Activated CD4-positive, CD25-positive, alpha-beta regulatory T cell treated with anti-CD3 and anti-CD28 coated beads, Interleukin-2, amount 50 U/mL, for 16 hours (primary cell): Measurements from ENCODE around the gene SLC26A9.

Experiments
- DNase-seq: peaks from one replicate; pipeline ENCODE4 v3.0.0-alpha.2; 2020; ENCODE audit warnings: low read depth, low spot score

Gene SLC26A9

GRCh38 chr1:205943245-205943644 lies at the start of gene SLC26A9:
Gene SLC26A9, minus strand, starts transcription at chr1:205943456. Its CDS starts 7,636 bp downstream, at chr1:205935820.
- DNase-seq: no peak

GRCh38 chr1:205992218-205992882 lies 49.1 kb upstream of the SLC26A9 start:
- no peak for DNase-seq

DNA sequence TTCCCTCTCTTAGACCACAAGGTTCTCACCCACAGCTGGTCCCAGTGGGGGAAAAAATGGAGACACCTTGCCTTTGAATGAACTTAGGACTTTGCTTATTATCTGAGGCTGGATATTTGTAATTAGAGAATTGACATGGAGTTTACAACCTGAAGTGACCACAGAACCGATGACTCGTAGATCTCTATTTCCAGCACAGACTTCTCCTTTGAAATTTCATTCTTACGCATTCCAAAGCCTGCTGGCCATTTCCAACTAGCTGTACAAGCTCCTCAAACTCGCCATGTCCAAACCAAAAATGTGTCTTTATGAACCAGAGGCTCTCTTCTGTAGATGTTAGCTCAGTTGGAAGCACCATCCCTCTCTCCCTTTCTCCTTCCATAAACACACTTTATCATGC lies 48.0 kb upstream of the SLC26A9 start:
- no peak for DNase-seq

DNA sequence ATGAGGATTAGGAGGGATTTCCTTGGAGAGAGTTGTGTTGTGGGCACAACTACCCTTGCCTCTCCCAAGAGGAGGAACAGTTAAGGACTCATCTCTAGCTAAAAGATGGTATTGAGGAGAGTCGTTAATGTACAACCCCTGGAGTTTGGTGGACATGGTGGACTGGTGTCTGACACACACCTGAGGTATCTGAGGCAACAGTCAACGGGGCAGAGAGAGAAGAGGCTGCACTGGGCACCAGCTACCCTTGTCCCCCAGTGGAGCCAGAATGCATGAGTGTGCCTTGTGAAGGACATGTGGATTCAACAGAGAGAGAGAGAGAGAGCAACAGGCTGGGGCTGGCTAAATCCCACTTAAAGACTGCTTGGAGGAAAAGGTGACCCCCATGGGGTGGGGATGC lies 47.0 kb upstream of the SLC26A9 start:
- DNase-seq: no peak

- no peak for DNase-seq
Observed at GRCh38 chr1:205989786-205990185, 46.5 kb upstream of the SLC26A9 start.

GRCh38 chr1:205988585-205988995 lies 45.3 kb upstream of the SLC26A9 start:
- DNase-seq: no peak

- no peak for DNase-seq
Observed at GRCh38 chr1:205986861-205987260, 43.6 kb upstream of the SLC26A9 start.

- DNase-seq: no peak
Observed at GRCh38 chr1:205986292-205986691, 43.0 kb upstream of the SLC26A9 start.

GRCh38 chr1:205985330-205986005 lies 42.2 kb upstream of the SLC26A9 start:
- no peak for DNase-seq

GRCh38 chr1:205983925-205984725 lies 40.9 kb upstream of the SLC26A9 start:
- no peak for DNase-seq

DNA sequence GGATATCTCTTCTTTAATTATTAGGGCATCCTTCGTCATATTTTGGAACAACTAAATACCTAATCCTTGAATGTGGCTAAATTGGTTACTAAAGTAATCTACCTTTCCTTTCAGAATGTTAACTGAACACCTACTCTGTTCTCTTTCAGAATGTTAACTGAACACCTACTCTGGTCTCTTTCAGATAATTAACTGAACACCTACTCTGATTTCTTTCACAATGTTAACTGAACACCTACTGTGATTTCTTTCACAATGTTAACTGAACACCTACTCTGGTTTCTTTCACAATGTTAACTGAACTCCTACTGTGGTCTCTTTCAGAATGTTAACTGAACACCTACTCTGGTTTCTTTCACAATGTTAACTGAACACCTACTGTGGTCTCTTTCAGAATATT lies 38.0 kb upstream of the SLC26A9 start:
- no peak for DNase-seq

GRCh38 chr1:205980237-205980870 lies 37.1 kb upstream of the SLC26A9 start:
- no peak for DNase-seq

GRCh38 chr1:205979301-205979700 lies 36.0 kb upstream of the SLC26A9 start:
- DNase-seq: no peak

DNA sequence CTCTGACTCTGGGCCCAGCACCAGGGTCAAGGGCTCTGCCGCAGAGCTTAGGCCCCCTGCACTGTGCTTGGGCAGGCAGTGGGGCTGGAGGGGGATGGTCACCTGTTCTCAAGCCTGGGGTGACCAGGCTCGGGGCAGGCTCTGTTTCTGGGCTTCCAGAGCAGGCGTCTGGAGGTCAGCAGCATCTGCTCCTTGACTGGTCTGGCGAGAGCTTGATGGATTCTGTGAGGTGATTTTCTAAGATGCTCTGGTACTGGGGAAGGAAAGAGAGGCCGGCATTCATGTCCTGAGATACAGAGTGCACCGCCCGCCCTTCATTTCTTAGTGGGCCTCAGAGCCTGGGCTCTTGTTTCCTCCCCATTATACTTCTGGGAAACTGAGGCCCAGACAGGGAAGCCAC lies 35.4 kb upstream of the SLC26A9 start:
- DNase-seq: no peak

DNA sequence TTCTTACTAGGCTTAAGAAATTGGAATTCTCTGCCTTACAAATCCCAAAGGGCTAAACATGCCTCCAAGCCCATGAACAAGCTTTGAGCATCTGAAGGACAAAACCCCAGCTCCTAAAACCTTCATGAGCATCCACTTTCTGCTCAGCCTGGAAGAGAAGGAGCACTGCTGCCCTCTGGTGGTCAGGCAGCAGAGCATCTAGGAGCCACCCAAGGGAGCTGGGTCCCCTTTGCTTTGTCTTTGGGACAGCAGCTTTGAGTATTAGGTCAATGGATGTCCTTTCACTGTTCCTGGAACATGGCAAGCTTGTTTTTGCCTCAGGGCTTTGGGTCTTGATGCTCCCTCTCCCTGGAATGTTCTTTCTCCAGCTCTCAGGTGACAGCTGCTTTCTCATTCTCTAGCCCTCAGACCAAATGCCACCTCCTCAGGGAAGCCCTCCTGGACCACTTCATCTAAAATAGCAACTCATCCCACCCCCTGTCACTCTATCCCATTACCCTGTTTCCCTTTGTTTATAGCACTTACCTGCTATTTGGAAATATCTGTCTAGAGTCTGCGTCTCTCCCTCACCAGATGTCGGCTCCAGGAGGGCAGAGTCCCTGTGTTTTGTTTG lies 34.3 kb upstream of the SLC26A9 start:
- peak; percentile 46 for DNase-seq

DNA sequence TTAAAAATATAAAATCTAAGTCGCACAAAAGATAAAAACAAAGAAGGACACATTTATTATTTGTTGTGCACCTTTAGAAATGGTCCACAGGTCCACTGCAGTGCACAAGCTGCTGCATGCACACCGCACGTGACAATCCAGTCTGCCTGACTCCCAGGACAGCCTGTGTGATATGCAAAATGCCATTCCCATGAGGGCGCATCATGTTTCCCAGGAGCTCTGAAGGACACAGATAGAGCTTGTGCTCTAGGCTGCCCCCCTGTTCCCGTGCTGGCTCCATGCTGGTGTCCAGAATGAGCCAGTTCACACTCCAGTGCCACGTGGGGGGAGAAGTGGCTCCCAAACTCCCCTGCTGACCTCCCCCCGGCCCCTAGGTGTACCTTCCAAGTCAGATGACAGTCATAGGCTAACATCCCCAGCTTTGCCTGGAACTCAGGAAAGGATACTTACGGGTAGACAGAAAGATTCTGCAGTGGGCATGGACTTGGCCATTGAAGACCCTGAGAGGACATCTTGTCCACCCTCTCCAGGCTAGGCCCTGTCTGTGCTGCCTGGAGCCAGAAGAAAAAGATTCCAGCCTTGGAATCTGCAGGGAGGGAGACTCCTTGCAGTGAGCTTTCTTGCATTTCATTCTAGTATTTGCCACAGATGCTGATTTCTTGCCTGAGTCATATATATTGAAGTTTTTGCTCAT lies 33.6 kb upstream of the SLC26A9 start:
- DNase-seq: no peak

- DNase-seq: no peak
Observed at GRCh38 chr1:205976036-205976435, 32.8 kb upstream of the SLC26A9 start.

DNA sequence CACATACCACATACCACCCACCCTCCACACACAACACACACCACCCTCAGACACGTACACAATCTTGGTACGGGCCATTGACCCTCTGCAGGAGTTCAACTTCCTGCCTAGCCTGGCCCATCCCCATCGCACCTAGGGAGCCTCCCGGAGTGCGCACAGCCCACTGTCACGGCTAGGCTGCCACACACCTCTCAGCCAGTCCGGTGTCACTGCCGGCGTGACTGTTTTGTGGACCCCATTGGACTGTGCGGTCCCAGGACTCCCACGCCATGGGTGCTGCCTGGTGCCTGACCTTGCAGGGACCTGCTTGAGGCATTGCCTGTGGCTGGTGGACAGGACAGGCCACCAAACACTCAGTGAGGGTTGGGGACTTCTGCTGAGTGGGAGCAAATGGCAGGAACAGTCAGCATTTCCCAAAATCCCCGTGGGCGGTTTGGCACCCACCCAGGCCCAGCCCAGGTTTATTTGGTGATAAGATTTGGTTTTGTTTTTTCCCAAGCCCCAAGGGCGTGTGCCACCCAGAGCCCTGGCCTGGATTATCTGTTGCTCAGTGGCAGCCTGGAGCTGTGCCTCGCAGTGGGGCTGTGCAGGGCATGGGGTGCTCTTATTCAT lies 32.2 kb upstream of the SLC26A9 start:
- no peak for DNase-seq

DNA sequence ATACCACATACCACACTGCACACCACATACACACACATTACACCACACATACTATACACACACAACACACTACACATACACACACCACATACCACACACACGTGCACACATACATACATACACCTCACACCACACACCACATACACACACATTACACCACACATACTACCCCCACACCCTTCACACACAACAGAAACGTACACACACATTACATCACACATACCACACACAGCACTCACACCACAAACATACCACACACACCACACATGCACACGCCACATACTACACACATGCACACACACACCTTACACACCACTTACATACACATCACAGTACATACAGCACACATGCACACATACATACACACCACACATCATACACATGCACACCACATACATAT lies 31.5 kb upstream of the SLC26A9 start:
- no peak for DNase-seq

- DNase-seq: no peak
Observed at GRCh38 chr1:205973377-205974232, 30.3 kb upstream of the SLC26A9 start.
